GM21825 (cell line): Measurements from ENCODE around the gene TMEM63C.
"Not testable (repeated sequence)": the region's sequence is repeated elsewhere in the genome, so short reads cannot be mapped to it uniquely, and the experiment has no call there.

Experiments used
- ATAC-seq: cut with Tn5 transposase; IDR thresholded peaks from one replicate; pipeline ENCODE4 v1.9.1; 2021; ENCODE audit warnings: mild to moderate bottlenecking, moderate library complexity; ENCODE audit not compliant: unreplicated experiment

The TMEM63C gene

GRCh38 chr14:77272261-77272660 is 90.7 kb downstream of the TMEM63C start:
- ATAC-seq, result no peak

- ATAC-seq, result no peak
Observed at GRCh38 chr14:77273796-77274195, 92.2 kb downstream of the TMEM63C start.

- ATAC-seq, result no peak
Observed at GRCh38 chr14:77275041-77275580, 93.5 kb downstream of the TMEM63C start.

- no peak for ATAC-seq
Observed at GRCh38 chr14:77275601-77276017, 94.0 kb downstream of the TMEM63C start.

GRCh38 chr14:77276295-77276935 is 94.8 kb downstream of the TMEM63C start:
- ATAC-seq, result no peak

GRCh38 chr14:77276959-77277358 is 95.4 kb downstream of the TMEM63C start:
- ATAC-seq, result no peak

GRCh38 chr14:77278461-77279230 is 97.0 kb downstream of the TMEM63C start:
- ATAC-seq, result no peak

- ATAC-seq, result no peak
Observed at GRCh38 chr14:77279719-77280118, 98.1 kb downstream of the TMEM63C start.

GRCh38 chr14:77280921-77281320 is 99.3 kb downstream of the TMEM63C start:
- ATAC-seq, result not testable (repeated sequence)

GRCh38 chr14:77281852-77282410 is 100.3 kb downstream of the TMEM63C start:
- no peak for ATAC-seq

GRCh38 chr14:77284066-77284465 is 102.5 kb downstream of the TMEM63C start:
- ATAC-seq, result no peak

- no peak for ATAC-seq
Observed at GRCh38 chr14:77284466-77284865, 102.9 kb downstream of the TMEM63C start.

GRCh38 chr14:77286576-77286975 is 105.0 kb downstream of the TMEM63C start:
- no peak for ATAC-seq

- ATAC-seq, result no peak
Observed at GRCh38 chr14:77290705-77291104, 109.1 kb downstream of the TMEM63C start.

- ATAC-seq, result no peak
Observed at GRCh38 chr14:77296155-77296554, 114.6 kb downstream of the TMEM63C start.

- ATAC-seq, result no peak
Observed at GRCh38 chr14:77296906-77297305, 115.3 kb downstream of the TMEM63C start.

- no peak for ATAC-seq
Observed at GRCh38 chr14:77299771-77300170, 118.2 kb downstream of the TMEM63C start.

- peak; percentile 42 for ATAC-seq
Observed at GRCh38 chr14:77301103-77301502, 119.5 kb downstream of the TMEM63C start.

- ATAC-seq, result no peak
Observed at GRCh38 chr14:77302926-77303325, 121.3 kb downstream of the TMEM63C start.

- no peak for ATAC-seq
Observed at GRCh38 chr14:77303417-77304156, 122.0 kb downstream of the TMEM63C start.

GRCh38 chr14:77305696-77306095 is 124.1 kb downstream of the TMEM63C start:
- ATAC-seq, result no peak
